Heart right ventricle (tissue), 16 donors: Measurements from ENCODE around the gene LILRB4. TPM values are rescaled to one million over a fixed set of nuclear protein-coding genes. Genes with fewer than 3 reads are reported as not detected.
"Not testable (repeated sequence)": the region's sequence is repeated elsewhere in the genome, so short reads cannot be mapped to it uniquely, and the experiment has no call there.

ENCODE experiments used
- ATAC-seq, 8 donors: fragments of 200-7000 bp; cut with Tn5 transposase; one replicate each; pipeline ENCODE4 v1.9.1; 2020; ENCODE audit warnings: mild to moderate bottlenecking in 8 of 8, moderate library complexity in 8 of 8, moderate number of reproducible peaks in 1 of 8
- DNase-seq, 2 donors: peaks; one replicate each; pipeline ENCODE4 v3.0.0-alpha.2; 2020
- H3K27ac ChIP-seq, 10 donors: fragments of 200-600 bp; sonication (generic) in 2 of 10; one replicate each; pipeline versions ENCODE4 v1.5.0 to v1.8.0; 2020 to 2022; ENCODE audit warnings: mild to moderate bottlenecking in 3 of 10
- H3K27me3 ChIP-seq, 7 donors: fragments of 200-600 bp; one replicate each; pipeline ENCODE4 v1.8.0; 2021 to 2022; ENCODE audit warnings: mild to moderate bottlenecking in 2 of 7
- H3K36me3 ChIP-seq, 9 donors: fragments of 200-600 bp; sonication (generic) in 1 of 9; one replicate each; pipeline versions ENCODE4 v1.5.0 to v1.8.0; 2020 to 2022; ENCODE audit warnings: mild to moderate bottlenecking in 2 of 9
- H3K4me1 ChIP-seq, 9 donors: fragments of 200-600 bp; sonication (generic) in 1 of 9; one replicate each; pipeline versions ENCODE4 v1.5.0 to v1.8.0; 2020 to 2022; ENCODE audit warnings: mild to moderate bottlenecking in 4 of 9
- H3K4me3 ChIP-seq, 10 donors: fragments of 200-600 bp; sonication (generic) in 2 of 10; one replicate each; pipeline versions ENCODE4 v1.5.0 to v1.8.0; 2020 to 2022; ENCODE audit warnings: mild to moderate bottlenecking in 7 of 10, moderate library complexity in 2 of 10
- H3K9me3 ChIP-seq, 11 donors: fragments of 200-600 bp in 10 of 11; sonication (generic) in 2 of 11; one replicate each; pipeline versions ENCODE4 v1.5.0 to v1.8.0; 2013 to 2022; ENCODE audit warnings: mild to moderate bottlenecking in 2 of 11, control low read depth in 1 of 11, moderate library complexity in 1 of 11
- CTCF ChIP-seq, 9 donors: fragments of 200-600 bp; sonication (generic) in 2 of 9; IDR thresholded peaks; one replicate each; pipeline versions ENCODE4 v1.5.0 to v1.8.0; 2021 to 2022; ENCODE audit warnings: antibody characterized with exemption in 9 of 9, mild to moderate bottlenecking in 5 of 9, moderate library complexity in 1 of 9
- WGBS, 2 donors: extraction: QIAGEN DNeasy Blood & Tissue Kit; methylation state at CpG; one replicate each; pipeline ENCODE4 v1.1.7; 2013; ENCODE audit warnings: inconsistent platforms in 1 of 2; 5-methylcytosine and 5-hydroxymethylcytosine counted together
- intact Hi-C, 10 donors: fragments of 100-400 bp; cut with DNase I; formaldehyde crosslinking; loops; one replicate each; pipeline versions ENCODE4 v1.11.1 to v1.14.2; 2022
- polyA plus RNA-seq, 2 donors: library from polyadenylated mRNA; stranded (reverse); fragments of 200-250 nt; gene quantifications; one replicate each; pipeline ENCODE4 v1.2.3, GENCODE V29; 2013
- total RNA-seq, 10 donors: library from RNA; stranded (reverse); fragmentation: NEBNext Ultra II Directional in 3 of 10; extraction: Animal tissue kit (Norgen Biotek cat#: 25700) in 3 of 10; gene quantifications; one replicate each; pipeline versions ENCODE4 v1.2.1 to v1.2.4, GENCODE V29; 2021 to 2023
- donor health status: Arrhythmogenic right ventricular cardiomyopathy.
- donor health status: ischemic (EF 13 %, LVEDD 7.1; RV severe dilation, severe dysfunction).
- donor health status: healthy with polysubstance abuse.
- donor health status: DM: no; HTN: yes; CAD: no.
- donor health status: DM: no; HTN: no; CAD: no.
- donor health status: ischemic (EF 25% LVEDD 6.9; RV normal size, moderate dysfunction).
- donor health status: ischemic (EF 25% LVEDD 5.7; RV mildly dilated, moderate dysfunction).
- donor health status: healthy.
- donor health status: DM: yes; HTN: yes; CAD: no.
- donor health status: Ischemic cardiomyopathy.
- donor health status: ischemic (EF 35%, LVEDD 5.7; RV mildly dilated, moderate dysfunction).
- donor health status: nonischemic (EF 11% LVEDD 7.7; RV severe dilation, severe dysfunction).
- donor health status: DM: yes; HTN: yes; CAD: no.
- donor health status: PGD.
- donor health status: ischemic (EF 29% LVEDD 5.4; RV normal size, mild dysfunction).
- donor health status: nonischemic (EF 23%, LVEDD 6.1; RV moderate dilation, normal function).

The LILRB4 gene
- total and polyA plus RNA-seq, 12 donors, result 0.99 to 22.4 (median 2.0) TPM

- no peak for TF ChIP-seq CTCF (IDR thresholded peaks at IDR 0.05)
- Histone ChIP-seq H3K27me3 (peaks cover 0 to 4% (median 0%) of the 10 kb centered on the region in 7 donors), H3K36me3 (no peaks in the 10 kb centered on the region), H3K9me3 (peaks cover 0 to 5% (median 0%) of the 10 kb centered on the region in 11 donors), H3K27ac (no peak overlapping the region), H3K4me3 (no peak overlapping the region), H3K4me1 (peaks cover 0 to 5% (median 0%) of the 10 kb centered on the region in 9 donors)
- WGBS, 2 donors, result 63 to 67% methylated on average over 4 of the region's 4 CpGs
- intact Hi-C loops, result no loop called here
- no peak for DNase-seq
- no peak for ATAC-seq
Observed at GRCh38 chr19:54620464-54620863, 42.3 kb upstream of the LILRB4 start.

- H3K36me3 ChIP-seq, result no peaks in the 10 kb centered on the region
- no peaks in the 10 kb centered on the region for H3K4me1 ChIP-seq
- peaks cover 0 to 11% (median 0%) of the 10 kb centered on the region in 11 donors for H3K9me3 ChIP-seq
- ATAC-seq, result no peak
- H3K27ac ChIP-seq, result peak overlapping the region in 1 of 10 donors; percentile 16
- 58 to 65% methylated on average over 4 of the region's 4 CpGs for WGBS, 2 donors
- DNase-seq, result no peak
- no peak overlapping the region for H3K4me3 ChIP-seq
- peaks cover 0 to 11% (median 0%) of the 10 kb centered on the region in 7 donors for H3K27me3 ChIP-seq
- no peak for TF ChIP-seq CTCF (IDR thresholded peaks at IDR 0.05)
- intact Hi-C loops, result no loop called here
Observed at GRCh38 chr19:54622431-54622830, 40.4 kb upstream of the LILRB4 start.

GRCh38 chr19:54624234-54624633 is 38.6 kb upstream of the LILRB4 start:
- H3K36me3 ChIP-seq, ATAC-seq, H3K4me1 ChIP-seq, DNase-seq, H3K4me3 ChIP-seq, intact Hi-C loops, H3K27ac ChIP-seq: not testable (repeated sequence)
- WGBS, 2 donors, result 69 to 75% methylated on average over 10 of the region's 10 CpGs
- Histone ChIP-seq H3K27me3 (peaks cover 0 to 18% (median 8%) of the 10 kb centered on the region in 7 donors), H3K9me3 (peaks cover 0 to 13% (median 0%) of the 10 kb centered on the region in 11 donors)

GRCh38 chr19:54624934-54625730 is 37.7 kb upstream of the LILRB4 start:
- H3K27ac ChIP-seq, H3K4me3 ChIP-seq, intact Hi-C loops, DNase-seq, ATAC-seq, H3K4me1 ChIP-seq, H3K36me3 ChIP-seq: not testable (repeated sequence)
- peaks cover 0 to 13% (median 0%) of the 10 kb centered on the region in 11 donors for H3K9me3 ChIP-seq
- H3K27me3 ChIP-seq, result peaks cover 0 to 26% (median 8%) of the 10 kb centered on the region in 7 donors
- 72 to 84% methylated on average over 10 to 13 of the region's 15 CpGs for WGBS, 2 donors

- TF ChIP-seq CTCF (IDR thresholded peaks at IDR 0.05), result no peak
- DNase-seq (no peak), ATAC-seq (no peak)
- Histone ChIP-seq H3K27ac (no peak overlapping the region), H3K9me3 (peaks cover 0 to 13% (median 0%) of the 10 kb centered on the region in 11 donors), H3K4me3 (no peak overlapping the region), H3K4me1 (peaks cover 0 to 4% (median 0%) of the 10 kb centered on the region in 9 donors), H3K36me3 (no peaks in the 10 kb centered on the region), H3K27me3 (peaks cover 0 to 32% (median 8%) of the 10 kb centered on the region in 7 donors)
- intact Hi-C loops, result no loop called here
- 76 to 79% methylated on average over 8 of the region's 8 CpGs for WGBS, 2 donors
Observed at GRCh38 chr19:54626757-54627156, 36.0 kb upstream of the LILRB4 start.

GRCh38 chr19:54627912-54628311 is 34.9 kb upstream of the LILRB4 start:
- H3K36me3 ChIP-seq, intact Hi-C loops, H3K27ac ChIP-seq, DNase-seq, ATAC-seq, H3K4me3 ChIP-seq, H3K4me1 ChIP-seq: not testable (repeated sequence)
- Histone ChIP-seq H3K9me3 (peaks cover 0 to 13% (median 0%) of the 10 kb centered on the region in 11 donors), H3K27me3 (peaks cover 0 to 32% (median 15%) of the 10 kb centered on the region in 7 donors)
- WGBS, 2 donors, result 56 to 57% methylated on average over 4 of the region's 4 CpGs

- 68 to 72% methylated on average over 9 of the region's 9 CpGs for WGBS, 2 donors
- intact Hi-C loops, result not testable (repeated sequence)
Observed at GRCh38 chr19:54630262-54630661, 32.5 kb upstream of the LILRB4 start, which contains the start of gene LILRB1. LILRB1 (plus strand) TSS chr19:54630484; CDS start chr19:54631074, 590 bp downstream.

More at GRCh38 chr19:54630262-54630661, 32.5 kb upstream of the LILRB4 start, which contains the start of gene LILRB1:
- Histone ChIP-seq H3K27me3 (peaks cover 0 to 47% (median 26%) of the 10 kb centered on the region in 7 donors), H3K4me3 (peak within 1 kb of the TSS in 6 of 10 donors; percentile 3 to 46 (median 17)), H3K27ac (peak within 1 kb of the TSS in 2 of 10 donors; percentile 36 to 79), H3K9me3 (peaks cover 0 to 13% (median 0%) of the 10 kb centered on the region in 11 donors)
- not testable (repeated sequence) for H3K36me3 ChIP-seq, H3K4me1 ChIP-seq, DNase-seq
- ATAC-seq, result peak in 4 of 8 donors; percentile 26 to 38 (median 35)
